OCI-LY3 (cell line): ENCODE results near the gene KRCC1.

Experiments
- H2AFZ ChIP-seq: fragments of 200-600, 300-600 bp; shearing (Covaris generic); 2 replicates; pipeline ENCODE4 v1.6.0; 2014; ENCODE audit warnings: antibody characterized with exemption, low read depth, low read length
- H3K27ac ChIP-seq: fragments of 200-600, 300-600 bp; sonication (generic); 2 replicates; pipeline ENCODE4 v1.5.1; 2014; ENCODE audit warnings: mild to moderate bottlenecking, low read length, moderate library complexity, mixed read lengths
- H3K27me3 ChIP-seq: fragments of 200-600, 300-600 bp; sonication (generic); 2 replicates; pipeline ENCODE4 v1.6.1; 2014; ENCODE audit warnings: low read depth, low read length, mixed read lengths
- H3K36me3 ChIP-seq: fragments of 200-600, 300-600 bp; sonication (generic); replicated peaks from 2 replicates; pipeline ENCODE3; 2014; ENCODE audit warnings: low read depth, low read length, mixed read lengths
- H3K4me1 ChIP-seq: fragments of 300-600, 200-600 bp; sonication (generic); 2 replicates; pipeline ENCODE4 v1.6.1; 2014; ENCODE audit warnings: low read length, mixed read lengths
- H3K4me2 ChIP-seq: fragments of 200-600, 300-600 bp; sonication (generic); 2 replicates; pipeline ENCODE4 v1.6.1; 2014; ENCODE audit warnings: low read length, mixed read lengths
- H3K4me3 ChIP-seq: fragments of 300-600, 200-600 bp; sonication (generic); 2 replicates; pipeline ENCODE4 v1.5.1; 2014; ENCODE audit warnings: antibody characterized with exemption, mild to moderate bottlenecking, low read length, moderate library complexity
- H3K79me2 ChIP-seq: fragments of 300-600, 200-600 bp; shearing (Covaris generic); 2 replicates; pipeline ENCODE4 v1.6.1; 2014; ENCODE audit warnings: mild to moderate bottlenecking, low read length, mixed read lengths
- H3K9ac ChIP-seq: fragments of 300-600, 200-600 bp; shearing (Covaris generic); 2 replicates; pipeline ENCODE4 v1.6.0; 2014; ENCODE audit warnings: mild to moderate bottlenecking, low read length, moderate library complexity
- H3K9me3 ChIP-seq: fragments of 200-600, 300-600 bp; shearing (Covaris generic); 2 replicates; pipeline ENCODE4 v1.6.1; 2014; ENCODE audit warnings: low read length, mixed read lengths; ENCODE audit not compliant: insufficient read depth
- H4K20me1 ChIP-seq: fragments of 200-600, 300-600 bp; sonication (generic); 2 replicates; pipeline ENCODE4 v1.6.1; 2016; ENCODE audit warnings: low read length, mixed read lengths; ENCODE audit not compliant: insufficient read depth
- CTCF ChIP-seq: fragments of 200-600, 300-600 bp; sonication (generic); IDR thresholded peaks from 2 replicates; pipeline ENCODE4 v1.5.1; 2014; ENCODE audit warnings: antibody characterized with exemption, low read length, low read depth
- EZH2phosphoT487 ChIP-seq: fragments of 200-600 bp; shearing (Covaris generic); IDR thresholded peaks from 2 replicates; pipeline ENCODE4 v1.6.1; 2018; ENCODE audit warnings: antibody characterized with exemption, mixed run types, low read depth

The KRCC1 gene

GRCh38 chr2:88085099-88085498 is 29.5 kb upstream of the KRCC1 start:
- no peaks in the 10 kb centered on the region for H3K27me3 ChIP-seq
- H3K79me2 ChIP-seq, result no peaks in the 10 kb centered on the region
- H3K4me2 ChIP-seq, result no peak overlapping the region
- H3K4me3 ChIP-seq, result no peak overlapping the region
- H3K27ac ChIP-seq, result no peak overlapping the region
- TF ChIP-seq CTCF, result no peak
- TF ChIP-seq EZH2phosphoT487, result no peak
- H3K36me3 ChIP-seq, result no peaks in the 10 kb centered on the region
- no peaks in the 10 kb centered on the region for H3K9me3 ChIP-seq
- no peaks in the 10 kb centered on the region for H4K20me1 ChIP-seq
- no peak overlapping the region for H2AFZ ChIP-seq
- H3K4me1 ChIP-seq, result no peaks in the 10 kb centered on the region
- H3K9ac ChIP-seq, result no peak overlapping the region

- no peak for TF ChIP-seq EZH2phosphoT487
- TF ChIP-seq CTCF, result no peak
- Histone ChIP-seq H3K4me1 (no peaks in the 10 kb centered on the region), H3K79me2 (no peaks in the 10 kb centered on the region), H3K27ac (no peak overlapping the region), H3K4me3 (no peak overlapping the region), H3K9me3 (no peaks in the 10 kb centered on the region), H3K9ac (no peak overlapping the region), H3K4me2 (no peak overlapping the region), H3K36me3 (no peaks in the 10 kb centered on the region), H3K27me3 (no peaks in the 10 kb centered on the region), H4K20me1 (no peaks in the 10 kb centered on the region), H2AFZ (no peak overlapping the region)
Measured at GRCh38 chr2:88082781-88083180, 27.2 kb upstream of the KRCC1 start.

- H3K4me3 ChIP-seq, result no peak overlapping the region
- no peak overlapping the region for H3K9ac ChIP-seq
- H4K20me1 ChIP-seq, result no peaks in the 10 kb centered on the region
- no peaks in the 10 kb centered on the region for H3K4me1 ChIP-seq
- H3K79me2 ChIP-seq, result no peaks in the 10 kb centered on the region
- H3K27ac ChIP-seq, result no peak overlapping the region
- no peak overlapping the region for H2AFZ ChIP-seq
- TF ChIP-seq EZH2phosphoT487 (no peak), CTCF (no peak)
- H3K9me3 ChIP-seq, result no peaks in the 10 kb centered on the region
- no peaks in the 10 kb centered on the region for H3K27me3 ChIP-seq
- H3K36me3 ChIP-seq, result no peaks in the 10 kb centered on the region
- H3K4me2 ChIP-seq, result no peak overlapping the region
Measured at GRCh38 chr2:88081924-88082608, 26.5 kb upstream of the KRCC1 start.

GRCh38 chr2:88080545-88080944 is 25.0 kb upstream of the KRCC1 start:
- H2AFZ ChIP-seq, result no peak overlapping the region
- no peaks in the 10 kb centered on the region for H3K36me3 ChIP-seq
- no peak overlapping the region for H3K4me3 ChIP-seq
- no peak for TF ChIP-seq EZH2phosphoT487
- no peak for TF ChIP-seq CTCF
- no peak overlapping the region for H3K27ac ChIP-seq
- no peaks in the 10 kb centered on the region for H4K20me1 ChIP-seq
- H3K4me1 ChIP-seq, result no peaks in the 10 kb centered on the region
- H3K4me2 ChIP-seq, result no peak overlapping the region
- no peak overlapping the region for H3K9ac ChIP-seq
- no peaks in the 10 kb centered on the region for H3K27me3 ChIP-seq
- H3K79me2 ChIP-seq, result no peaks in the 10 kb centered on the region
- H3K9me3 ChIP-seq, result no peaks in the 10 kb centered on the region
